Fibroblast of gingiva (primary cell): Measurements from ENCODE around the gene ZMYND8.
"Not testable (repeated sequence)": the region's sequence is repeated elsewhere in the genome, so short reads cannot be mapped to it uniquely, and the experiment has no call there.

Experiments used
- DNase-seq: peaks from one replicate; pipeline ENCODE4 v3.0.0-alpha.2; 2011; ENCODE audit warnings: low read depth

Gene ZMYND8

GRCh38 chr20:47310729-47311128 lies 45.8 kb downstream of the ZMYND8 start:
- no peak for DNase-seq

- DNase-seq, result no peak
Measured at GRCh38 chr20:47309806-47310426, 46.6 kb downstream of the ZMYND8 start.

- no peak for DNase-seq
Measured at GRCh38 chr20:47309394-47309793, 47.1 kb downstream of the ZMYND8 start.

GRCh38 chr20:47307569-47307968 lies 48.9 kb downstream of the ZMYND8 start:
- not testable (repeated sequence) for DNase-seq

GRCh38 chr20:47306755-47307370 lies 49.6 kb downstream of the ZMYND8 start:
- DNase-seq, result no peak

- DNase-seq, result no peak
Measured at GRCh38 chr20:47306095-47306494, 50.4 kb downstream of the ZMYND8 start.

- DNase-seq, result peak; percentile 15
Measured at GRCh38 chr20:47305667-47306066, 50.8 kb downstream of the ZMYND8 start.

- DNase-seq, result peak; percentile 29
Measured at GRCh38 chr20:47304287-47304686, 52.2 kb downstream of the ZMYND8 start.

GRCh38 chr20:47303736-47304135 lies 52.8 kb downstream of the ZMYND8 start:
- no peak for DNase-seq

GRCh38 chr20:47300071-47300470 lies 56.4 kb downstream of the ZMYND8 start:
- no peak for DNase-seq

GRCh38 chr20:47298624-47299023 lies 57.9 kb downstream of the ZMYND8 start:
- DNase-seq, result no peak

- no peak for DNase-seq
Measured at GRCh38 chr20:47297746-47298145, 58.8 kb downstream of the ZMYND8 start.

GRCh38 chr20:47296950-47297349 lies 59.5 kb downstream of the ZMYND8 start:
- no peak for DNase-seq

GRCh38 chr20:47295921-47296426 lies 60.5 kb downstream of the ZMYND8 start:
- DNase-seq, result no peak

GRCh38 chr20:47295129-47295813 lies 61.2 kb downstream of the ZMYND8 start:
- DNase-seq, result no peak

- no peak for DNase-seq
Measured at GRCh38 chr20:47293631-47294030, 62.9 kb downstream of the ZMYND8 start.

- DNase-seq, result no peak
Measured at GRCh38 chr20:47292581-47292980, 63.9 kb downstream of the ZMYND8 start.

GRCh38 chr20:47290666-47291430 lies 65.7 kb downstream of the ZMYND8 start:
- DNase-seq, result no peak

GRCh38 chr20:47290008-47290407 lies 66.5 kb downstream of the ZMYND8 start:
- DNase-seq, result no peak

- DNase-seq, result no peak
Measured at GRCh38 chr20:47289096-47289495, 67.4 kb downstream of the ZMYND8 start.

- not testable (repeated sequence) for DNase-seq
Measured at GRCh38 chr20:47288530-47288929, 68.0 kb downstream of the ZMYND8 start.

- DNase-seq, result no peak
Measured at GRCh38 chr20:47287609-47288144, 68.8 kb downstream of the ZMYND8 start.
